RPMI8226 (cell line): ENCODE data around the gene NUDT8.
"Not testable (repeated sequence)": the region's sequence is repeated elsewhere in the genome, so short reads cannot be mapped to it uniquely, and the experiment has no call there.

ENCODE experiments used
- DNase-seq: peaks from one replicate; pipeline ENCODE4 v3.0.0-alpha.2; 2015

The NUDT8 gene, protein sequence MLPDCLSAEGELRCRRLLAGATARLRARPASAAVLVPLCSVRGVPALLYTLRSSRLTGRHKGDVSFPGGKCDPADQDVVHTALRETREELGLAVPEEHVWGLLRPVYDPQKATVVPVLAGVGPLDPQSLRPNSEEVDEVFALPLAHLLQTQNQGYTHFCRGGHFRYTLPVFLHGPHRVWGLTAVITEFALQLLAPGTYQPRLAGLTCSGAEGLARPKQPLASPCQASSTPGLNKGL

DNA sequence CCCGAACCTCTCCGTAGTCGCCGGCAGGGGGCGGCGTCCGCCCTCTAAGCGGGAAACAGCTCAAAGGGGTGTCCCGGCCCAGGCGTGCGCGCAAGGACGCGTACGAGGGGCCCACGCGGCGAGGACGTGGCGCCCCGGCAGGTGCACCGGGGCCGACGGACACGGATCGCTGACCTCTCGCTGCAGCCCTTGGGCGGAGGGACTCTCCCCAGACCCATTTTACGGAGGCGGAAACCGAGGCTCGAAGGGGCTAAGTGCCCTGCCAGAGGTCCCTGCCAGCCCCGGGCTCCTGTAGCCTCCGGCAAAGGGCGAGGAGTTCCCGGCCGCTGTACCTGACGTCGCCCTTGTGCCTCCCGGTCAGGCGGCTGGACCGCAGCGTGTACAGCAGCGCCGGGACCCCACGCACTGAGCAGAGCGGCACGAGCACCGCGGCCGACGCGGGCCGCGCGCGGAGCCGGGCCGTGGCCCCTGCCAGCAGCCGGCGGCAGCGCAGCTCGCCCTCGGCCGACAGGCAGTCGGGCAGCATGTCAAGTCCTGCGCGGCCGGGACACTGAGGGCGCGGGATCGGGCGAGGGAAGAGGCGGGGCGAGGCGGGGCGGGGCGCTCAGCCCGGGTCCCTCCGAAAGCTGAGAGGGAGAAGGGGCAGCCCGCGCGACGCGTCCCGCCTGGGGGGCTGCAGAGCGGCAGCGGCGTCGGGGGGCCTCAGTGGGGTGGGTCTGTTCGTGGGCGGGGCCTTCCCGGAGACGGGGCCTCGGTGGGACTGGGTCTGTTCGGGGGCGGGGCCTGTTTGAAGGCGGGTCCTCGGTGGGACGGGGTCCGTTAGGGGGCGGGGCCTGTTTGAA lies at the start of gene NUDT8:
NUDT8 (minus strand) TSS at position 552 of the 842 bp plus-strand sequence; CDS start at position 526, 26 bp downstream.
- DNase-seq, result peak; percentile 97

DNA sequence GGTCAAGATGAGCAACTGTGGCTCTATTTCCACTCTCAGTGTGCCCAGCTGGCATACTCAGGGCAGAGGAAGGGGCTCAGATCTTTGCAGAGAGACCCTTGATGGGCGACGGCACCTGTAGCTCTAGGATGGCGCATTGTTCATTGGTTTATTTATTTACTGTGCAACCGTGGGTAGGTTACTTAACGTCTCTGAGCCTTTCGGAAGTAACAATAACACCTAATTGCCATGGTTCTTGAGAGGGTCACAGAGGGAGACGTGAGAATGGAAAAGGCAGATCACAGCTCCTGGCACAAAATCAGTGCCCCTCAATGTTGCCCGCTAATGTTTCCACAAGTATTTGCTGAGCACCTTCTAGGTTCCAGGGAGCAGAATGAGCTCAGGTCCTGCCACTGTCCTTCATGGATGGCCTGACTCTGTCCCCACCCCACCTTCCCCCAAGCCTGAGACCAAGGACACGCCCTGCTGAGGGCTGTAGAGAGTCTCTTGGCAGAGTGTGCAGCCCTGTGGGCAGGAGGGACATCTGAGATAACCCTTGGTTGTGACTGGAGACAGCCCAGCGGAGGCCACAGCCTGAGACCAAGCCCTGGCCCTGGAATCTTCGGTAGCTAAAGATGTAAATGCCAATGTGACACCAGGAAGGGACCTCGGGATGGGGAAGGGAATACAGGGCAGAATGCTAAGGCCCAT lies 45.5 kb upstream of the NUDT8 start:
- DNase-seq, result no peak

DNA sequence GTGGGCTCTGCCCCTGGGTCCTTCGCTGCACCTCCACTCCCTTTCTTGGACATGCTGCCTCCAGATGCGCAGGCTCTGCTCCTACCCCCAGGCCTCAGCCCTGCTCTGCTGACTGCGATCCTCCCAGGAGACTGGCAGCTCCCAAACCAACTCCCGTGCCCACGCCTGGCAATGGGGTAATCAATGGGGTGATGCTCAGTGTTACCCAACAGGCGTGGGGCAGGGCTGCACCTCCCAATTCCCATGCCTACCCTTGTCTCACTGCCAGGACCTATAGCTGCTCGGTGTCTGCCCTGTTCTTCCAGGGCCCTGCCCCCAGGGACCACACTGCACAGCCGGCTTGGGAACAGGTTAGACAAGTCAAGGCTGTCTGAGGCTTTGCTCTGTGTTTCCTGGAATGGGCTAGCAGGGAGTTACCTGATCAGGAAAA lies 44.7 kb upstream of the NUDT8 start, which contains the start of gene ALDH3B2:
ALDH3B2 (minus strand) TSS at position 182 of the 430 bp plus-strand sequence. CDS start 7,688 bp downstream, outside the sequence.
- no peak for DNase-seq

DNA sequence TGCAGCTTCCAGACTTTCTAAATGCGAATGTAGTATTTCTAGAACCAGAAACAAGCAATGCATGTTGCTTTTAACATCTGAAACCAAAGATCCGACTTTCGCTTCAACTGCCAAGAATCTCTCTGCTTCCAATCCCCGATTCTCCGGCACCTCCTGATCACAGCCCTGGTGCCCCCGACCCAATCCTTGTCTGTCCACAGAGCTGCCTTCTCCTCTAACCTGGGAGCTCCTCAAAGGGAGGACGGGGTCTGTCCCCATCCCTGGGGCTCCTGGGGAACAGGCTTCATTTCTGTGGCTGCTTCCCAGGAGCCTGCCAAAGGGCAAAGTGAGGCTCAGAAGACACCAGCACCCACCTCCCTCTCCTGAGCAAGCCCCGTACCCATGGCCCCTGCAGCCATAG lies 44.2 kb upstream of the NUDT8 start:
- no peak for DNase-seq

DNA sequence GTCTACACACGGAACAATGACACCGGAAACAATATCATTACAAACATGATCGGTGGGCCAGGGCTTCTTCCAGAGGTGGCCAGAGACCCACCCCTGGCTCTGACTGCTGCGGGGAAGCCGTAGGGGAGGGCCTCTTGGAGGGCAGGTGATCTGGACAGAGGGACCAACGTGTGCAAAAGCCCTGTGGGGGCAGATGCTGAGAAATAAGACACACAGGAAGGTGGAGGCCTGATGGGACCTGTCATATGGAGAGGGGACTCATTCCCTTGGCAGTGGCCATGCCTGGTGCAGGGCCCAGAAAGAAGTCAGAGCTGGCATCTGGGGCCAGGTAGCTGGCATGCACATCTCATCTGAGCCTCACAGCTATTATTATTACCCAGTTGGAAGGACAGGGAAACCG lies 43.6 kb upstream of the NUDT8 start:
- no peak for DNase-seq

DNA sequence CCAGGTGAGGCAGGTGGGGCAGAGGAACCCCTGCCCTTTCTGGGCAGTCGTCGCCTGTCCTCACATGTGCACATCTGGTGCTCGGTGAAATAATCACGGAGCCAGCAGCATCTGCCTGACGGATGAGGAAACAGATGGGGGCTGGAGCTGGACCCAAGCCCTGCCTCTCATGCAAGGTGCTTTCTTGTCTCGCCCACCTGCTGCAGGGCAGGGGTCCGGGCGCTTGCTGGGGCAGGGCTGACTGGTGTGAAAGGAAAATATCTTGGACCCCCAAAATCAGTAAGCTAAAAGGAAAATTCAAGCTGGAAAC lies 41.4 kb upstream of the NUDT8 start:
- DNase-seq, result no peak

DNA sequence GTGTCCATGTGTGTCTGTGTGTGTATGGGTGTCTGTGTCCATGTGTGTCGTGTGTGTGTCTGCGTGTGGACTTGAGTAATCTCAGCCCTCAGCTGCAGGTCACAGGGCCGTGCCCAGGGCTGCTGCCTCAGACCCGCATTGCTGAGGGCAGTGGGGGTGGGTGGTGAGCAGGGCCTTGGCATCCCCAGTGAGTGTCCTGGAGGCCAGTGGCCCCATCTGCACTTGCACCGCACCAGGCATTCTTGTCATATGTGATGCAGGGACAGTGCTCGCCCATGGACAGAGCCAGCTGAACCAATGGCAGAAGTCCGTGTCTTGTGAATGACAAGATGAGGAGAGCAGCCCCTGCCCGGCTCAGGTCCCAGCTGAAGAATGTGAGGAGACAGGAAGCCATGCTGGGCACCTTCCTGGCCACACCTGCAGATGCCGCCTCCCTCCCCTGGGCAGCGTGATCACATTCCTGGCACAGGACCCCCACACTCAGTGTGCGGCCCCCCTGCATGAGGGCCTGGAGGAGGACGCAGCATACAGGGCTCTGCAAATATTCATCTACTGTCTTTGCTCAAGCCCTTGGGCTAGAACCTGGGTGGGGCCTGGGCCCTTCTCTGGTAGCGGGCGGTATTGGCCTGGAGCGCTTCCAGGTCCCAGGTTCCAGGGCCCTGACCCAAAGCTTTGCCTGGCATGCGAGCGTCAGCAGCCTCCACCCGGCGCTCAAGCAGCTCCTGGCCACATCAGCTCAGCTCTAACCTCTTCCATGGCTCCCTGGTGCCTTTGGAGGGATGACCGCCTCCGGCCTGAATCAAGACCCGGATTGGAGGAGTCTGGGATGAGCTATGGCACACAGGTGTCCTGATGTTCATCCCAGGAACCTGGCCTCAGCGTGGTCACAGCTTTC lies 40.8 kb upstream of the NUDT8 start:
- peak; percentile 34 for DNase-seq

DNA sequence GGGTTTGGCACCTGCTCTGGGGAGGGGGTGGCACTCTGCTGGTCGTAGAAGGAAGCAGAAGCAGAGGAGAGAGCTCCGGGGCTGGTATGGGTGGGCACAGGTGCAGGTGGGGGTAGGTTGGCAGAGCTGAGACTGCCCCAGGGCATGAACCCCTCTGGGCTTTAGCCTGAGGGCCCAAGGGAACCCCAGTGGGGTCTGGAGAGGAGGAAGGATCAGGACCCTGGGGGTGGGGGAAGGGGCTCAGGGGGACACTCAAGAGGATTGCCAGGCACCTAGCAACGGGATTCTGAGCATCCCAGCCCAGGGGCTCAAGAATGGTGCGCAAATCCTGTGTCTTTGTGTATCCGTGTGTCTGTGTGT lies 38.4 kb upstream of the NUDT8 start:
- no peak for DNase-seq

DNA sequence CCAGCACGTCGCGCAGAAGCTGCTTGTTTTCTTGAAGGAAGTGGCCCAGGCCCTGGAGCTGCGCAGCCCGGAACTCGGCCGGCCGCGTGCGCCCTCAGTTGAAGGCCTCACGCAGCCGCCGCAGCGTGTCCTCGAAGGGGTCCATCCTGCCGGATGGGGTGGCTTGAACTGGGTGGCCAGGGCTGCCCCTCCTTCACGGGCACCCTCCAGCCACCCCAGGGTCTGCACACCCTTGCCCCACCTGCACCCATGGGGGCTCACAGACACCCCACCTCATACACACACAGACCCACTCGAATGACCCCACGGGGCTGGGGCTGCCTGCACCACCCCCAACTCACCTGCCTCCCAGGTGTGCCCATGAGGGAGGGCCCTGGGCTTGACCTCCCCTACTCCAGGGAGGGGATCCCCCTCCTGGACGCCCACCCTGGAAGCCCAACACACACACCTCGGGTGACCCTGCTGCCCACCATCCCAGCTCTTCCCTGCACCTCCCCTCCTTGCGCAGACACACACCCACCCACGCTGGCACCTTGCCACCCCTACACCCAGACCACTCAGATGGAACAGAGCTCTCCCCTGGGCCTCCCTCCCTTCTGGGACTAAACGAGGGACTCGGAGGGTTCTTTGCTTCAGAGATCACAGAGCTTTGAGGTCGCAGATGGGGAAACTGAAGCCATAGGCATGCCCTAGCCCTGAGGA lies 37.9 kb upstream of the NUDT8 start:
- DNase-seq, result no peak

DNA sequence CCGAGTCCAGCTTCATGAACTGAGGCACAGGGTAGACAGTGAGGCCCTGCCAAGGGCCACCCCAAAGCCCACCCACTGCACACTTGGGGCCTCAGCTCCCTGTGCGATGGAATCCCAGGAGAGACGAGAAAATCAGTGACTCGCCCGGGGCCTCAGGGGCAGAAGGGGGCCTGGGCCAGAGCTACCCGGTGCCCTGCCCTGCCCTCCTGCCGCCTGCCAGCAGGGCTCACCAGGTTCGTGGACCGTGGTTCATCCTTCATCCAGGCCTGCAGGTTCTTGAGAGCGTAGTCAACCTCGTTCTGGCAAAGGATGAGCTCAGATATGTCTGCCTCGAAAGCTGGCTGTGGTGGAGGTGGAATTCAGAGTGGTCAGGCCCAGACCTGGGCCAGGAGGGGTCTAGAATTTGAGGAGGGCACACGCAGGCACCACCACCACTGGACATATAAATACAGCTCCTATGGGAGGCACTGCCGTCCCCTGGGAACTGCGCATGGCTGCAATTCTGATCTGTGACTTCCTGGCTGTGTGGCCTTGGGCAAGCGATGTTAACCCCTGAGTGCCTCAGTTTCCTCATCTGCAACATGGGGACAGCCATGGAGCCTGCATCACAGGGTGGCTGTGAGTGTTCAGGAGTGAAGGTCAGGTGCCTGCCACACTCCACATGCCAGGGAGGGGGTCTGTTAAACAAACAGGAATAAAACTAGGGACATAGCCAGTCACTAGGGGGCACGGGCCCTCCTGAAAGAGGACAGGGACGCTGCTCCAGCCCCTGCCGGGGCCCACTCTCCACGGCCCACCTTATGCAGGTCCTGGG lies 37.1 kb upstream of the NUDT8 start:
- no peak for DNase-seq

DNA sequence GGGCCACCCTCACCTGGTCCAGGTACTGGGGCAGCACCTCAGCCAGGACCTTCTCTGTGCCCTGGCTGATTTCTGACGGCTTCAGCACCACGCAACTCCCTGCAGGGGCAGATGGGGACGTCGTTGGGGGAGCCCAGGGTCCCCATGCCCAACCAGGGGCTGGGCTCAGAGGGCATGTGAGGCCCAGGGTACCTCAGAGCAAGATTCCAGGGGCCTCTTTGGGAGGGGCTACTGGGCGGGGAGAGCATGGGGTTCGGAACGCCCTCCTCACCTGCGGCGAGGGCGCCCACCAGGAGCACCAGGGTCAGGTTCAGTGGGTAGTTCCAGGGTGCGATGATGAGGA lies 36.5 kb upstream of the NUDT8 start:
- DNase-seq, result no peak

DNA sequence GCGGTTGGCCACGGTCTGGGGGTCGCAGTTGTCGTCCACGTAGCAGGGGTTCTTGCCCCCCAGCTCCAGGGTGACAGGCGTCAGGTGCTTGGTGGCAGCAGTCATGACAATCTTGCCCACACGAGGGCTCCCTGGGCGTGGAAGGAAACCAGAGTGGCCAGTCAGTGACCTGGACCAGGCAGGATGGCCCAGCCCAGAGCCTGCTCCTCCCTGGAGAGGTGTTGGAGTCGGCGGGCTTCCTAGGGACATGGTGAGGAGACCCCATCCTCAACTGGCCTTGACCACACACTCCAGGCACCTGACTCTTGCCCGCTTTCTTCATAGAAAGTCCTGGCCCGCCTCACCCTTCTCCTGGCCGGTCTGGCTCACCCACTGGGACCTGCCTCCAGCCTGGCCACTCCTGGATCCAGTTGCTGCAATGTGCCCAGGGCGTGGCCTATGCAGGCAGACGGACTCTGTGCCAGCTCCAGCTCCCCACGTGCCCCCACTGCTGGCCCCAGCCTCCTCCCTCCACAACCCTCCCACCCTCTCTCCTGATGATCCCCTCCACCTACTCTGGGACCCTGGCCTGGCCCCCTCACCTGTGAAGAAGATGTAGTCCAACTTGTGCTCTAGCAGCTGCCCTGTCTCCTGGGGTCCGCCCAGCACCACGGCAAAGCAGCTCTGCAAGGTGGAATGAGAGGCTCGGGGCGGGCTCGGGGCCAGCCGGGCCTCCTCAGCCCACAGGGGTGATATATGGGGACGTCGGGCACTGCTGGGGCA lies 36.0 kb upstream of the NUDT8 start:
- peak; percentile 50 for DNase-seq

DNA sequence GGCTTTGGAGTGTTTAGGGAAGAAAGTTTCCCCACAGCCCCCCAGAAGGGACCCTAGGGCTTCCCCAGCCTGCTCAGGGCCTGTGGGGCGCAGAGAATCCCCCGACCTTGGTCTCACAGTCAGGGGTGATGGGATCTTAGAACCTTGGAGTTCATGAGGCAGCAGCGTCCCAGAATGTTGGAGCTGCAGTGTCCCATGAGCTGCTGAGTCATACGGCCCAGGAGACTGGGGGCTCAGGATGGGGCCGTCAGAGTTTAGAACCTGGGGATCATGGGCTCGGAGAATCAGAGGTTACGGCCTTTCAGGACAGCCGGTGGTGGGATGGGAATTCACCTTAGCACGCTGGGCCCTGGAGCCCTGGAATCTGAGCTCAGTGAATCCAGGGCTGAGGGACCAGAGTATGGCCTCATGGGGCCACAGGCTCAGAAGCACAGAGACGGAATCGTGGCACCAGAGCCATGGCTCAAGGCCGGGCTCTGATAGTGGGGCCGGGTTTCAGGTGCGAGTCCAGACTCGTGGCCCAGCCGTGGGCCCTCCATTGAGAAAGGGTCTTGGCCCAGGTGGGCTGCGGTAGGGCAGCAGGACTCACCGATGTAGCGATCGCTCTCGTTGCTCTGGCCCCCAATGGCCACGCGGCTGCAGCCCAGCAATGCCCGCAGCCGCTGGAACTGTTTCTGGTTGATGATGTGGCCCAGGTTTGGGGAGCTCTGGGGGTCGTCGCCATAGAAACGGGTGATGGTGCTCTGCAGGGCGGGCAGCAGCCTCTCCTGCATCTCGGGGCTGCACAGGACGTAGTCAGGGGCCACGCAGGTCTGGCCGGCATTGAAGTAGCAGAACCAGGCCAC lies 35.2 kb upstream of the NUDT8 start:
- DNase-seq, result no peak

DNA sequence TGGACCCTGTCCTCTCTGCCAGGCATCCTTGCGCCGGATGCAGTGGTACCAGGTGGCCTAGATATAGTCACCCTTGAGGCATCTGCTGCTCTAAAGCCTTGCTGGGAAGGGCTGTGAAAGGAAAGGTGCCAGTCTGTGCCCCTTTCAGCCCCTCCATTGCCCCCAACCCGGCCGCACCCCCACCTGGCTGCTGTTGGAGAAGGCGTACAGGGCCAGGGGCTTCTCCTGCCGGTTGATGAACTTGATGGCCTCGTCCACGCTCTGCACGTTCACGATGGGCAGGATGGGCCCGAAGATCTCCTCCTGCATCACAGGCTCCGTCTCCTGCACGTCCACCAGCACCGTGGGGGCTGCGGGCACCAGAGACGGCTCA lies 34.5 kb upstream of the NUDT8 start:
- DNase-seq, result no peak

DNA sequence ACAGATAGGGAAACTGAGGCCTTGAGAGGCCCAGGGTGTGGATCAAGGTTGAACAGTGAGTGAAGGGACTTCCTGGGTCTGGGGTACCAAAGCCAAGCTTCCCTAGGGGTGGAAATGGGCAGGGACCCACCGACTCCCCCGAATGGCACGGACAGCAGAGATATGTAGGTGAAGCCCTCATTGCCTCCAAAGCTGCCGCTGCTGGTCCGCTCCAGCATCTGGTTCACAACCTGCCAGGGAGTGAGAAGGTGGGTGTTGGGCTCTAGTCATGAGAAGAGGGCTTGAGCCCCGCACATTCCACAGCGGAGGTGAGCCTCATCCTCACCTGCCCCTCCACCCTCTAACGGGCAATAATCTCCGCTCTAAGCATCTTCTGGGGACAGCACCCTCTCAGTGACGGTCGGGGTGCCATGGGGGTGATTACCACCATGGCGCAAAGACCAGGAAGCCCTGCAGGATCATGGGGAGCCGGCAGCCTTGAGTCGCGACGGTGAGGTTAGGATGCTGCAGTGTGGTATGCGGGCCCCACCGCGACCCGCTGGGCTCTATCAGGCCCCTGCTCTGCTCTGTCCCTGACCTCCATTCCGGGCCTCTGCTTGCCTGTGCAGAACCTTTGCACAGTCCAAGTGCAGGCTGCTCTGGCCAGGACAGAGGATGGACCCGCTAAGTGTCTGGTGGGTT lies 33.9 kb upstream of the NUDT8 start:
- no peak for DNase-seq

DNA sequence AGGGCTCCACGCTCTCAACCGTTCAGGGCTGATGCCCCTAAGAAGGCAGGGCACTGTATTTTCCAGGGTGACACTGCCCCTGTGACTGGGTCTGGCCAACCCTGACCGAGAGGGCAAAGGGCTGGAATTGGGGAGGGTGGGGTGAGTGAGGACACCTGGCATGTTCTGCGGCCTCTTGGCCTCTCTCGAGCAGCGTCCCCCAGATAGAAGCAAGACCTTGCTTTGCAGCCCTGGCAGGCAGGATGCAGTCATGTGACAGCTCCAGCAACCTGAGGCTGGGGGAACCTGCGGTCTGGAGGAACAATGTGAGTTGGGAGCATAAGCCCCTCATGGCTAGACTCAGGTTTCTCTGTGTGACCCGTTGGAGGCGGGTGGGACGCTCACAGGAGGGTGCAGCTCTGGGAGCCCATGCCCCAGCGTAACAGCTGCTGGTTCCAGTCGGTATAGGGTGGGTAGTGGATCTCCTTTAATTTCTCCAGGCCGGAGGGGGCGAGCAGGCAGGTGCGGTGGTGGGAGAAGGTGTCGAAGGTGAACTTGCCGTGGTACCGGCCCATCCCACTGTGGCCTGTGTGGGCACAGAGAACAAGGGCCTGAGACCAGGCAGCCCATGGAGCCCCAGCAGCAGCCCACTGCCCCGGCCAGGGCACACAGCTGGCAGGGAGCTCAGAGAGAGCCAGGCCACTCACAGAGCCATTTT lies 33.2 kb upstream of the NUDT8 start:
- no peak for DNase-seq

DNA sequence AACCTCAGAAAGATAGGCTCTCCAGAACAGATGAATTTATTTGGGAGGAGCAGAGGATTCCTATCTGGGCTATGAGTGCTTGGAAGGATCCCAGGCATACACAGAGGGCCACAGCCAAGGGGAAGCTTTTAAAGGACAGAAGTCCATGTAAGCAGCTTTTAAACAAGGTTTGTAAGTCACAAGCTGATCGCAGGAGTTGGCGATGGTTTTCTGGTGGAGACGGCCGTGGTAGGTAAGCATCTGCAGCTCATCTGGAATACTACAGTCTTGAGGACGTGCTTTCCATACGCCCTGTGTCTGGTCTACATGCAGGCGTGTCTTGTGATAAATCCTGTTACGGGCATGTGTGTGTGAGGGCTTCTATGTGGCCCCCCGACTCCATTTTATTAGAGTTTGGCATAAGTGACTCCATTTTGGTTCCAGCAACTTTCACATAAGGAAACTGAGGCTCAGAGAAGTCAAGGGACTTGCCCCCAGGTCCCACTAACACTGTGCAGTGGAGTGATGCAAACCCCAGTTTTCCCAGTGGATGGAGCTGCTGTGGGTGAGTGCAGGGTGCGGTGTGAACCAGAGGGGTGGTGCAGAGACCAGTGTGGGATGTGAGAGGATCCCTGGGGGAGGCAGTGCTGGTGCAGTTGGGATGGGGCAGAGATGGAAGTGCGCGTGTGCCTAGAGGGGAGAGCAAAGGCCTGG lies 32.6 kb upstream of the NUDT8 start:
- DNase-seq, result no peak

DNA sequence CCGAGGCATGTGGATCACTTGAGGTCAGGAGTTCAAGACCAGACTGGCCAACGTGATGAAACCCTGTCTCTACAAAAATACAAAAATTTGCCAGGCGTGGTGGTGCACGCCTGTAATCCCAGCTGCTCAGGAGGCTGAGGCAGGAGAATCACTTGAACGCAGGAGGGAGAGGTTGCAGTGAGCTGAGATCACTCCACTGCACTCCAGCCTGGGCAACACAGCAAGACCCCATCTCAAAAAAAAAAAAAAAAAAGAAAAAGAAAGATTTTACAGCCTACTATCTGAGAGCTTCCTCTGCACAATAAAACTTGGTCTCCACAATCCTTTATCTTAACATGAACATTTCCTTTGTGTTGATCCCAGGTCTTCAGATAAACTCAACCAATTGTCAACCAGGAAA lies 31.0 kb upstream of the NUDT8 start:
- DNase-seq, result not testable (repeated sequence)
